HG03469 (cell line): ENCODE measurements around the gene WNT4.

Experiments used
- ATAC-seq: cut with Tn5 transposase; IDR thresholded peaks from one replicate; pipeline ENCODE4 v1.9.1; 2021; ENCODE audit warnings: mild to moderate bottlenecking, moderate library complexity, moderate number of reproducible peaks; ENCODE audit not compliant: unreplicated experiment

The WNT4 gene

GRCh38 chr1:22143065-22144033 lies at the start of gene WNT4:
WNT4 (minus strand) TSS chr1:22143097; CDS start chr1:22142922, 175 bp downstream.
- ATAC-seq: no peak

DNA sequence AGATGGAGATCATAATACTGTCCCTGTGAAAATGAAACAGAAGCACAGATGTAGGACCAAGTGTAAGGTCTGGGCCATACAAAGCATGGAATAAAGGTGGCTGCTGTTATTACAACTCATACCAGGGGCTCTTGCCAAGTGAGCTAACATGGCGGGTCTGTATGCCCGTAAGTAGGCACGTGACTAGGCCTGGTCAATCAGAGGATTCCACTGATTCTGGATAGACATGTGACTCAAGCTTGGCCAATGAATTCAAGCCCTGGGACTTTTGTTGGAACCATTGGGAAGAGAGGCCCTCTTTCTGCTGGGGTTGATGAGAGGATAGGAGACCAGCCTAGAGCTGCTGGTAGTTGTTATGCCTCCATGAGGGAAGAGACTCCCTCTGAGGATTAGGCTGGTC lies 47.8 kb upstream of the WNT4 start:
- ATAC-seq: no peak

DNA sequence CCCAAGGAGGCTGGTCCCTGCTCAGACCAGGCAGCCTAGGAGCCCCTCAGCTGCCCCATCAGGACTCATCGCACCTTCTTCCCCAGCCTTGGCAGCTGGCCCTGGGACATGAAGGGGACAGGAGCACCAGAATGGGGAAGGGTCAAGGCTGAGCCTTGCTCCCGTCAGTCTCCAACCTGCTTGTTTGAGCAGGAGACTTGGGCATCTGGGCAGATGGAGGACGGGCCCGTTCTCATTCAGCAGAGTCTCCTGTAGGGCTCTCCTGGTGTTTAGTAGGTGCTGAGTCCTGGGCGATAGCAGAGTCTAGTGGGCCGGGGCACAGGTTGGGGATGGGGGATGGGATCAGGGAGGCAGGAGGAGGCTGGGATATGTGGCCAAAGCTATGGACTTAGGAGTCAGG lies 47.4 kb upstream of the WNT4 start:
- ATAC-seq: no peak

GRCh38 chr1:22189619-22190018 lies 46.7 kb upstream of the WNT4 start:
- ATAC-seq: no peak

DNA sequence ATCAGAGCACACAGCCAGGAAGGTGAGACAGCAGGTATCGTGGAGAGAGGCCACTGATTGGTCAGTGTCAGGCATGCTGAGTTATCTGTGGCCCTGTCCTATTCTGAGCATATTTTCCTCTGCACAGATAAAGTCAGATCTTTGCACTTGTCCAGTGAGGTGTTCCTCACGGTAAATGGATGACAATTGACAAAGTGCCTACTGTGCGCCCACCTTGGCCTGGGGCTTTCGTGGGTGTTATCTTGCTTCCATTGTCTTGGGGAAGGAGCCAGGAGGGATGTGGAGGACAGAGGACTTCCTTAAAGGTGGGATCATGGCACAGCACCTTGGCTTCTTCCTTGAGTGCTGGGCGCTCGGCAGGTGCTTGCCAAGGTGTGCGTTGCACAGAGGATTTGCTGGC lies 46.0 kb upstream of the WNT4 start:
- no peak for ATAC-seq

GRCh38 chr1:22188436-22188835 lies 45.5 kb upstream of the WNT4 start:
- ATAC-seq: no peak

DNA sequence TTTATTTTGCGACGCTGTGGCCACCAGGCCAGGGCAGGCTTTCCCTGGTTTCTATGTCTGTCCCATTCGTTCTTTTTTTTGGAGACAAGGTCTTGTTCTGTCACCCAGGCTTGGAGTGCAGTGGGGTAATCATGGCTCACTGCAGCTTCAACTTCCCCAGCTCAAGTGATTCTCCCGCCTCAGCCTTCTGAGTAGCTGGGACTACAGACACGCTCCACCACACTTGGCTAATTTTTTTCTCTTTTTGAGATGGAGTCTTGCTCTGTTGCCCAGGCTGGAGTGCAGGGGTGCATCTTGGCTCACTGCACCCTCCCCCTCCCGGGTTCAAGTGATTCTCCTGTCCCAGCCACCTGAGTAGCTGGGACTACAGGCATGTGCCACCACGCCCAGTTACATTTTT lies 43.4 kb upstream of the WNT4 start:
- ATAC-seq: no peak

DNA sequence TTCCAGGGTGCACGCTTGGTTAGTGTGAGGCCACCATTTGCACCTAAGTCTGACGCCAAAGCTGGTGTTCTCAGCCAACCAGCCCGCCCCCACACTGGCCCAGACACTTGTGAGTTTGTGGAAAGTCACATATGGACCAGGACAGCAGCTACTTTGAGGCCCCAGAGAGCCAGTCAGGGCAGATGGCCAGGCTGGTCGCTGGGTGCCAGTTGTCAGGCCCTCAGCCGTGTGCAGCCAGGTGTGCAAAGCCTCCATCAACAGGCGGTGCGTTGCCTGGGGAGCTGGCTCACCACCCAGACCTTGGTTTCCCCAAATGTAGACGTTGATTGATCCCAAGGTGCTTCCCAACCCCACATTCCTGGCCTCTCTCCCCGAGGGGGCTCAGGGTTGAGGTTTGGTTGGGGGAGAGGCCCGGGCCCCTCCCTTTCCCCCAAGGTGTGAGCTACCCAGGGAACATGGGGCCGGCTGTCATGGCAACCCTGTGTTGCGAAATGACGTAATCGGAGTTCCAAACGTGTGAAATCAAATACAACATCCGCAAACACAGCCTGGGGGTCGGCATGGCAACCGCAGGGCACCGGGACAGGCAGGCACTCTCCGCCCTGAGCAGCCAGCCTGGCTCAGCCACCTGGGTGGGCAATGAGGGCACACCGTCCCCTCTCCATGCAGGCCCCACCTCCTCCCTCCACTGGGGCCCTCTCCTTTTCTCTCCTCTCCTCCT lies 42.2 kb upstream of the WNT4 start:
- ATAC-seq: no peak

DNA sequence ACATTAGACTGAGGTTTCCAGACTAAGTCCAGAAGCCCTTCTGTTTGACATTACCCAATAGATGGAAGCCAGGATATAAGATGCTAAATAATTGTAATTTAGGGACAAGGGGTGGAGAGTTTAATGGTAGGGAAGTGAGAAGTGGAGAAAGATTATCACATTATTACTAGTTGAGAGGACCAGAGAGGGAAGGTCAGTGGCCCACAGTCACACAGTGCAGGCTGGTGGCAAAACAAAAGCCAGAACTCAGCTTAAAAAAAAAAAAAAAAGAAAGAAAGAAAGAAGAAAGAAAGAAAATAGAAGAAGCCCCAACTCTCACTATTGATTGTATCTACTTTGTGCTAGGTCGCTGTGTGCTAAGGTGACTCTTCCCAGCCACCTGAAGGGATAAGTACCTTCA lies 41.6 kb upstream of the WNT4 start:
- ATAC-seq: no peak

GRCh38 chr1:22182715-22183114 lies 39.8 kb upstream of the WNT4 start:
- ATAC-seq: no peak

DNA sequence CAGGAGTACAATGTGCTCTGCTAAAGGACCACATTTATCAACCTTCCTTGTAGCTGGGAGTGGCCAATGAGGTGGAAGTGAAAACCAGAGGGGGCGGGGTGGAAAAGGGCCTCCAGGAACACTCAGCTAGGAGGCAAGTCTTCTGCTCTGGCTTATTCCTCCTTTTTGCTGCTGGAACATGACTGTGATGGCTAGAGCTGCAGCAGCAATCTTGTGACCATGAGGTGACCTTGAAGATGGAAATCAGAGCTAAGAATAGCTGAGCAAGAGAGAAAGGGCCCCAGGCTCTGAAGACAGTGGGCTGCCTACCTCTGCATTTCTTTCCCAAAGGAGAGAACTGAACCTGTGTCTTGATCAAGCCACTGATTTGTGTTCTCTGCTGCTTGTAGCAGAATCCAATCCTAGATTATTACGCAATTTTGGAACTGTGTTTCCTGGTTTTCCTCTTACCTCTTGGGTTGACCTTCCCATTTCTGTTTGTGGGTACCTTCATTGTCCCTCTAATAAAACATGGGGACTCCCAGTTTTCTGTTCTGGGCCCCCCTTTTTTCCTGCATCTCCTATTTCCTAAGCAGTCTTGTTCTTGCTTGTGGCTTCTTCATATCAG lies 36.4 kb upstream of the WNT4 start:
- ATAC-seq: no peak

DNA sequence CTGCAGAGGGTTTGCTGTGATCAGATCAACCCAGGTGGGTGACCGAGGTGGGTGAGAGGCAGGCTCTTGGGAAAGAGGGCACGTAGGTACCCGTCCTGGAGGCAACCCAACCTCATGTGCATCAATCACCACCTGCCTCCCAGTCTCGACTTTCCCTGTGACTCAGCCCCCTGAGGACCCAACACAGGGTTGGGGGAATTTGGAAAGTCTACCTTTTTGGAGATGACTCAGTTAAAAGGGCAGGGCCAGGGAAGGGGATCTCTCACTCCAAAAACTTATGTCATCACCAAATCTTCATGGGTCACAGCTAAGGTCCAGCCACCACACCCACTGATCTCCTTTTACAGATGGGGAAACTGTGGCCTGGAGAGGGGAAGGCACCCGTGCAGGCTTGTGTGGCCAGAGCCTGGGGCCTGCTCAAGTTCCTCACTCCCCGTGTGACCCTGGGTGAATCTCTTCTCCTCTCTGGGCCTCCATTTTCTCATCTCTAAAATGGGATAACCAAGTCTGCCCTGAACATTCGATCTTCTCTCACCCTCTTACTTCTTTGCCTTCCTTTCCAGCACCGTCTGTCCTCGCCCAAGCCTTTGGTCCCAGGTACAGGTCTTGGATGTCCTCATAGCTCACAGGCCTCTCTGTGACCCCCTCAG lies 34.6 kb upstream of the WNT4 start:
- ATAC-seq: no peak

DNA sequence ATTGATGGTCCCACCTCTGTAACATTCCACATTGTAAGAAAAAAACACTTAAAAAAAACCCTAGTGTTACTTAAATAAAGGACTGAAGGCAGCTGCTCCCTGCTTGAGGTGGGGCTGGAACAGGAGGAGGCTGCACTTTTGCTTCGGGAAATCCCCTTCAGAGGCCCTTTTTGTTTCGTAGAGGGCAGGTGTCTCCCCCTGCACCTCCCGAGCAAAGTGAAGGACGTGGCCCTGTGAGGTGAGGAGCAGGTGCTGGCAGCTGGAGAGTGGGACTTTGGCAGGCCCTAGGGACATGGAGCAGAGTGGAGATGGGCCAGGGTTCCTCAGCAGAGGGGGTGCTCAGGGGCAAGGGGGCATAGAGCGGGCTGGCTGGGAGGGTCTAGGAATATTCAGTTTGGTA lies 33.4 kb upstream of the WNT4 start:
- ATAC-seq: no peak

DNA sequence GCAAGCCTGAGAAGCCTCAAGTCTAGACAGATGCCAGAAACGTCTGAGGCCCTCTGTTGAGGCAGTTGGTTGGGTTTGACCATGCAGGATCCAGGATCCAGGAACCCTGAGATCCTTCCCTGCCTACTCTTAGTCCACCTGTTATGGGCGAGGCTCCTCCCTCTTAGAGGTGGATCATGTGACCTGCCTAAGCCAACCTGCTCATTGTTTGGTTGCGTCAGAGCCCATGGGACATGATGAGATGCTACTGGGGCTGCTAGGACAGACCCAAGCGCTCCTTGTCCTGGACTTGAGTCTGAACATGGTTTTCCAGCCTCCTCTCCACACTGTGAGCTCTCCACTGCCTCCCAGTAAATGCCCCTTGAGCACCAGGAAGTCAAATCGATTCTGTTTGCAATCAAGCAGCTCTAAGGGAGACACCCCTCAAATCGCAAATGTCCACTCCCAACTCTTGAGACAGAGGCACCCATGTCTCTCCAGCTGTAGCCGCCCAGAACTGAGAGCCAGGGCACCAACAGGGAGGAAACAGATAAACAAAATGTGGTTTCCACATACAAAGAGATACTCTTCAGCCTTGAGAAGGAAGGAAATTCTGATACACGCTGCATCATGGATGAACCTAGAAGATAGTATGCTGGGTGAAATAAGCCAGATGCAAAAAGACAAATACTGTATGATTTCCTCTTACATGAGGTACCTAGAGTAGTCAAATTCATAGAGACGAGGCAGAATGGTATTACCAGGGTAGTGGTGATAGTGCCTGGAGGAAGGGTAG lies 31.7 kb upstream of the WNT4 start:
- ATAC-seq: no peak

DNA sequence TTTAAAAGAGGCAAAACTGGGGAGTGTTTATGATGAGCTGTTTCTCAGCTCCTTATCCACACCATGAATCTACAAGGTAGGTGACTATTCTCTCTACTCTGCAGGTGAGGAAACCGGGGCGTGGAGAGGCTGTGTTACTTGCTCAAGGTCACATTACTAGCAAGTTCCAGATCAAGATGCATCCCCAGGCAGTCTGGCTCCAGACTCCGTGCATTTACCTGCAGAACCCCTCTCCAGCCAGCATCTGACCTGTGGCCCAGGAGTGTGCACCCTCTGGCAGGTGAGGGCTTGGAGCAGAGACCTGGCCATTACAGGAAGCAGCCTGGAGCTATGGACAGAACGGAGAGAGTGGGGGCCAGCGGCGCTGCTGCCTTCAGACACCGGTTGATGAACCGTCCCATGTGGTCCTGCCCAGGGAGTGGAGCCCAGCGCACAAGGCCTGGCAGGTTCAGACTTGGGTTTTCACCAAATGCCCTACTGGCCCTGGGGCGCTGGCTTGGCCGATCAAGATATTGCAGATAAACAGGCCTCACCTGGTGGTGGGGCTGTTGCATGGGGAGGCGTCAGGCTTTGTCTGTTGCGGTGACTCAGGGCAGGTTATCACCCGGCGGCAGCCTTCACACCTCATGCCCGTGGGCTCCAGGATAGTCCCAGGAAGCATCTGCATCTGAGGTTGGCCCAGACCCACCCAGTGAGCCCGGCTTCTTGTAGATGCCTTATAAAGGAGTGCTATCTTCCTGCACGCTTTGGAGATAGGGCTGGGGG lies 29.2 kb upstream of the WNT4 start:
- ATAC-seq: no peak

DNA sequence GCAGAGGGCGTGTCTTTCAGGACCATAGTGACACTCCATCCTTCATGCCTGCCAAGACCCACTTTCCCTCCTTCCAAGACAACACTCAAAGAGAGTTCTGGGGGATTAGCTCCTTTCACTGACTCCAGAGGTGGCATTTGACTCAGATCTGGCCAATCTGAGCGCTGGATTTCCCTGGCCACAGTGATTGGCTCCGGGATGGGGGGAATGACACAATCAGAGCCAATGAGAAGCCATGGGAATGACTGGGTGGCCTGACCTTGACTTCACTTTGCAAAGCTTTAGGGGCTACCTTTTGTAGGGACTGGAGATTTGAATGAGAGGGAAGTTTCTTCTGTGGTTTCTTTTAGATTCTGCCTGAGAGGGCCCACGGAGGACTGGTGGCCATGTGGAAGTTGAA lies 26.9 kb upstream of the WNT4 start:
- ATAC-seq: no peak

GRCh38 chr1:22168412-22168973 lies 25.6 kb upstream of the WNT4 start:
- no peak for ATAC-seq

DNA sequence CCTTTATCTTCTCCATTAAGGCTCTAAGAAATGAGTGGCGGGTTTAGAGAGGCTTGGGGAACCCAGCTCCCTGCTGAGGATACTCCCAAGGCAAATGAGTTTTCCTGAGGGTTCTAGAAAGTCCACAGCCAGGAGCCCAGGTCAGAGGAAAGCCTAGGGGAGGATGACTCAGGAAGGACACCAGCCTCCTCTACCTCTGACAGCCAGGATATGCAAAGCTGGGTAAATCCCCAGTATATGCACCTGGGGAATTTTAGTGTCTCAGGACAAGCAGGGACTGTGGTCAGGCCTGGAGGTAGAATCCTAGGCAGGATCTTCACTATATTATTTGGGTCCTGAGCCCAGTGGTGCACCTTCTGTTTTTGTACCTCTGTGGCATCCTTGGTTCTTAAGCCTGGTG lies 23.5 kb upstream of the WNT4 start:
- ATAC-seq: no peak
